ENCODE results near the gene PTGER3.
"Not testable (repeated sequence)": the region's sequence is repeated elsewhere in the genome, so short reads cannot be mapped to it uniquely, and the experiment has no call there.

The PTGER3 gene

GRCh38 chr1:71001624-71002023, 46.0 kb downstream of the PTGER3 start:
- no peak for DNase-seq

DNA sequence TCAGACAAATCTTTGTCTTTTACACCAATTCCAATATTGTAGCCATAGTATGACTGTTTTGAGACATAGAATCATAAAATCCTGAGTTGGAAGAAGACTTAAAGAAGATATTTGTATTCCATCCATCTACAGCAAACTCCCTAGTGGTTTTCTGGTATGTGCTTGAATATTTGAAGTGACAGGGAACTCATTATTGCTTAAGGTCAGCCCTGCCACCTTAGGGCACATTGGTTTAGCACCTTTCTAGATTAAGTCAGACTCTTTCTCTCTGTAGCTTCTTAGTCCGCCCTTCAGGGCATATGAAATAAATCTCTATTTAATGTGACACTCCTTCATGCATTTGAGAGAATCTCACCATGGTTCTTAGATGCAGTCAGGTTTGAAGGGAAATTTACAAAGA, 49.8 kb downstream of the PTGER3 start:
- DNase-seq: no peak

DNA sequence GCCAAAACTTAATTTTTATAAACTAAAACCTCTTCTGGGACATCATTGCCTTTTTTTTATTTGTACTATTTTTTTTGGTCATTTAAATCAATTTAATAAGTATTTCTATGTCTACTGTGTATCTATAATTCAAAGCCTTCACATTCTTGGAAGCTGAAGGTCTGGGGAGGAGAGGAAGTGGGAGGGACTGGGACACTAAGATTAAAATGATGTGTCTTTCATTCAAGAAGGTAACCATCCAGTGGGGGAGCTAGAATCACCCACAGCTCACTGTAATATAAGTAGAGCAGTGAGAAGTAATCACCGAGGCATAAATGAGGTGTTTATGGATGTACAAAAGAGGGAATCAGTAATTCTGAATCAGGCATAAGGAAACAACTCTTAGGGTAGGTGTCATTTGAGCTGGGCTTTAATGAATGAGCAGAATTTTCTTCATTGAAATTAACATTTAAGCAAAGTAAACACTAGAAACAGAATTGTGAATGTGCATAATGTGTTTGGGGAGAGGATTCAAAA, 52.8 kb downstream of the PTGER3 start:
- no peak for DNase-seq

- DNase-seq: no peak
Measured at GRCh38 chr1:70993798-70994197, 53.8 kb downstream of the PTGER3 start.

DNA sequence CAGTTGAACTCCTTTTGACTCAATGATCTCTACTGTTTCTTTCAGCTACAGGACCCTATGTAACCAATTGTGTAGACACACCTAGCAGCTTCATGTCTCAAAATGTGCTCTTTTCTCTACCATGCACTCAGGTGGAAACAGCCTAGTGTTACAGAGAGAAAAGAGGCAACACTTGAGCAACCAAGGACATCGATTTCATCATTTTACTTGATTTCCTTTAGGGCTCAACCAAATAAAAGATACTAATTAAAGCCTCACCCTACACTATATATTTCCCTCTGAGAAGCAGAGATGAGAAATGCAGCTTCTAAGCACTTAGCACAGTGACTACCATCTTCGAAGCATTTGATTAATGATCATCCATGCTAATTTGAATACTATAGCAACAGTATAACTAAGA, 55.1 kb downstream of the PTGER3 start:
- DNase-seq: no peak

GRCh38 chr1:70990469-70991253, 57.0 kb downstream of the PTGER3 start:
- no peak for DNase-seq

- no peak for DNase-seq
Measured at GRCh38 chr1:70987497-70987896, 60.1 kb downstream of the PTGER3 start.

DNA sequence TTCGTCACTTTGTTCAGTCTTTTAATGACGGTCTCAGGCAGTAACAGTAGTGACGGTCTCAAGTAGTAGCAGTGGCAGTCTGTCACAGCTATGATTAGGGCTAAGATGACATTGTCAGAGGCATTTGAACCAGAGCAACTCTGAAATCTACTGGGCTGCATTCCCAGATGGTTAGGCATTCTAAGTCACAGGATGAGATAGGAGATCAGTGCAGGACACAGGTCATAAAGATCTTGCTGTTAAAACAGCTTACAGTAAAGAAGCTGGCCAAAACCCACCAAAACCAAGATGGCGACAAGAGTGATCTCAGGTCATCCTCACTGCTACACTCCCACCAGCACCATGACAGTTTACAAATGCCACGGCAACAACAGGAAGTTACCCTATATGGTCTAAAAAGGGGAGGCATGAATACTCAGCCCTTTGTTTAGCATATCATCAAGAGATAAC, 61.8 kb downstream of the PTGER3 start:
- DNase-seq: not testable (repeated sequence)

GRCh38 chr1:70985278-70985677, 62.3 kb downstream of the PTGER3 start:
- DNase-seq: not testable (repeated sequence)

GRCh38 chr1:70980361-70980760, 67.3 kb downstream of the PTGER3 start:
- DNase-seq: no peak

DNA sequence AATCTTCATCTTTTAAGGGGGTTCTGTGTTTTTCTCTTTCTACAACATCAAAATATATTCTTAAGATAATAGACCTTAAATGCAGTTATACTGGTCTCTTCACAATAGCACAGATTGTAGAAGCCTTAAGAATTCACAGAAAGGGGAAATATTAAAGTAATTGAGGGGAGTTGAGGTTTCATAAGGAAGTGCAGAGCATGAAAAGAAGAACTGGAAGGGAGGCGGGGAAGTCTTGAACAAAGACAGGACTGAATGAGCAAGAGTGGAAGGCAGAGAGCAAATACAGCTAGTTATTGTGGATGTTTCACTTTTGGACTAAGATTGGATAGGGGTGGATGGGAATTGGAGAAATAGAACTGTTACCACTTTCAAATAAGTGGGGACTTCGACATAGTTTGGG, 67.7 kb downstream of the PTGER3 start:
- peak; percentile 6 for DNase-seq

DNA sequence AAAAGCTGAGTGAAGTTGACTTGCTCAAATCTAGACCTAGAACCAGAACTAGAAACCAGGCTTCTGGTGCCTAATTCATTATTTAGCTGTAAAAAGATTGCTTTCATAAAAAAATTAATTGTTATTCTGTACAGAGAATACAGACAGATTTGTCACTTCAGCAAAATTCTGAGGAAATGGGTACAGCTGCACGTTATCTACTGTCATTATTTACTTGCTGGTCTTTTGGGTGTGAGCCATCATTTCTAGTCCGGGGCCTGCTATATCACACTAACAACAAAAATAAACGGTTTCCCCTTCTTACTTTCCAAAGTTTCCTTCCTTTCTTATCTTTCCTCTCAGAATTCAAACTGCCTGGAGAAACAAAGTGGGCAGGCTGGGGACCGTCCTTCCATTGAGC, 68.3 kb downstream of the PTGER3 start:
- no peak for DNase-seq

DNA sequence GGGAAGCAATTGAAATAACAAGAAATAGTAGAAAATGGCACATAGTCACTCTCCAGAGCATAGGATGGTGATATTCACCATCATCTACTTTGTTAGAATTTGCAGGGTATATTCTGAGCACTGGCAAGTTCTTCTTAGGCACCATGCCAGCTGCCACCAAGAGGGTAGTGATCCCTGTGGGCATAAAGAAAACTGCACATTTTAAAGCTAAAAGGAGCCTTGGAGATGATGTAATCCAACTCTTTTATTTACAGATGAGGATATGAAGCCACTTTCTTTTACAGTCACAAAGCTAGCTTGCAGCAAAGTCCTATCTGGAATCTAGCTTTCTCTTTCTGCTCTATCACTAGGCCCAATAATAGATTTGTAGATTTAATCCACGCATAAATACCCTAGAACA, 69.0 kb downstream of the PTGER3 start:
- no peak for DNase-seq

GRCh38 chr1:70977575-70977974, 70.0 kb downstream of the PTGER3 start:
- DNase-seq: no peak

DNA sequence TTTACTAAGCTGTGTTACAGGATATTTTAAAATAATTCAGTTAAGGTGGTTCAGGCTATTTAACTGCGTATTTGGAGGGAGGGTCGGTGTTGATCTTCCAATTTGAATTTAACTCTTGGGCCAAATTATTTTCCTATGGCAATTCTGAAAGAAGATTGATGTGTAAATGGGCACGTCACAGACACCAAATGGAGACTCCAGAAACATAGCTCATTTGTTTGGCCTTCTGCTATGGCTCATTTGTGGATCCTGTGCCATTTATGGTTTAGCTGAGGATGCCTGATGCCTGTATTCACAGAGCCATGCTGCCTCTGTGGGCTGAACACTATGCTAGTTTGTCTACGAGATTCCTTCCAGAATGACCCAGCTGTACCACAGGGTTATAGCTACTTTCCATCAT, 70.6 kb downstream of the PTGER3 start:
- no peak for DNase-seq

DNA sequence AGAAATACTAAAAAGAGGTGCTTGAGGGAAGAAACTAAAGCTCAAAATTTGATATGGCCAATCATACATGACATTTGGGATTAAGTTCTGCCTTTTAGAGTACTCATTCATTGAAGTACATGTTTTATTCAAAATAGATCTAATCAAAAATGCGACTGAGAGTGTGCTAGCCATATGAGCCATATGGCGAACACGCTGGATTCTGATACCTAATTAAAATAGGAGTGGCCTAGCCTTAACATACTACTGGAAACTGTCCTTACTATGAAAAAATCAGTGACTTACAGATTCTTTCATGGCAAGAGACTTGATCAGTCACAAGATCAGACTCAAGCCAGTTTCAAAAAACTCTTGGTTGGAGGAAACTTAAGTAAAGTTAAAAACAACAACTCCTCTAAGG, 73.9 kb downstream of the PTGER3 start:
- no peak for DNase-seq

DNA sequence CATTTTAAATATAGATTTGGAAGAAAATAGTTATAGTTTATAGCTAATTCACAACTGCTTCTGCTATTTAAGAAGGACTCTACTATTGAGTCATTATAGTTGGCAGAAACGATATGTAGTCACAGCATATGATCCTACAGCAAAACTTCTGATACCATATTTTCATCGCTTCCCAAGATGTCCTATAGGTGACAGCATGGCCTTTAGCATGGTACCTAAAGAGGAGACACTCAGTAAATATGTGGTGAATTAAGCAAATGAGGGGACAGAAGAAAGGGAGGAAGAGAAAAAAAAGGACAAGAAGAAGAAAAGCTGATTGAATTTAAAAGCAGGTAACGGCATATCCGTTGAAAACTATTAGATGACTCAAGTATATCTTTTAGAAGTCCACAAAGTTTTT, 77.2 kb downstream of the PTGER3 start:
- DNase-seq: no peak

DNA sequence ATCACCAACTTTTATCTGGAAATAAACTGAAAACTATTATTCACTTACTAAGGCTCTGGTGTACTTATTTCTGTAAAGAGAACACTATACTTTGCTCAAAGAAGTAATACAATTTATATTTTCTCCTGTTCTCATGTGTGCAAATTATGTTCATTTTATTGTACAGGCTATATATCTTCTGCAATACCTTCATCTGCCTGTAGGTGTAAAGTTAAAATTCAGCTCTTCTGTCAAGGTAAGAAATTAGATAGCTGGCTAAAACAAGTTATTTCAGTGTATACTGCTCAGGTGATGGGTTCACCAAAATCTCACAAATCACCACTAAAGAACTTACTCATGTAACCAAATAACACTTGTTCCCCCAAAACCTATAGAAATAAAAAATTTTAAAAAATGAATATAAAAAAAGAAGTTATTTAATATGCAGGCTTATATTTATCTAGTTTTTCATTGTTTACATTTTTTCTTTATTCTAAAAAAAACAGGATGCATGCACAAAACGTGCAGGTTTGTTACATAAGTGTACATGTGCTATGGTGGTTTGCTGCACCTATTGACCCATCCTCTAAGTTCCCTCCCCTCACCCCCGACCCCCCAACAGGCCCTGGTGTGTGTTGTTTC, 81.5 kb downstream of the PTGER3 start:
- no peak for DNase-seq

- no peak for DNase-seq
Measured at GRCh38 chr1:70963374-70963773, 84.2 kb downstream of the PTGER3 start.

DNA sequence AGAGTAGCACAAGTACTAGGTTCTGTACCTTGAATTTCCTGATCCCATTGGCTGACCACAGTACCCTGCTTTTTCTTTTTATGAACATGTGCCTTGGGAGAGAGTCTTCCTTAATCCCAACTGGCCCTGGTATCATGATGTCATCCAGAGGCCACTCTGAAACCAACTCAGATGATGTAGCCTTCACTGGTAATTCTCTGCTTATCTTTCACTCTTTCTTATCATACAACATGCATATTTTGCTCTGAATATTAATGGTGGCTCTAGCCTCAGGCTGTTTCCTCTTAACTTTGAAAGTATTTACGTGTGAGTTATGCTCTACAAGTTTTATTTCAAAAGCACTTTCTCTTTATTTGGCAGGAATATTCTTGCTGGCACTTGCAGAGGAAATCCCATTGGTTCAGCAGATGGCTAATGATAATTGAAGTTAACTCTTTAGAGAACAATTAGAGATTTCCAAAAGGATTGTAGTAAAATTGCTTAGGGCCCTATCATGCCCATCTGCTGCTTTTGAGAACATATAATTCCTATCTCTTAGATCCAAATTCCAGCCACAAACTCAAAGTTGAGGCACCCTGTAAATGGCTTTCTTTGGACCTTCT, 86.1 kb downstream of the PTGER3 start:
- no peak for DNase-seq

DNA sequence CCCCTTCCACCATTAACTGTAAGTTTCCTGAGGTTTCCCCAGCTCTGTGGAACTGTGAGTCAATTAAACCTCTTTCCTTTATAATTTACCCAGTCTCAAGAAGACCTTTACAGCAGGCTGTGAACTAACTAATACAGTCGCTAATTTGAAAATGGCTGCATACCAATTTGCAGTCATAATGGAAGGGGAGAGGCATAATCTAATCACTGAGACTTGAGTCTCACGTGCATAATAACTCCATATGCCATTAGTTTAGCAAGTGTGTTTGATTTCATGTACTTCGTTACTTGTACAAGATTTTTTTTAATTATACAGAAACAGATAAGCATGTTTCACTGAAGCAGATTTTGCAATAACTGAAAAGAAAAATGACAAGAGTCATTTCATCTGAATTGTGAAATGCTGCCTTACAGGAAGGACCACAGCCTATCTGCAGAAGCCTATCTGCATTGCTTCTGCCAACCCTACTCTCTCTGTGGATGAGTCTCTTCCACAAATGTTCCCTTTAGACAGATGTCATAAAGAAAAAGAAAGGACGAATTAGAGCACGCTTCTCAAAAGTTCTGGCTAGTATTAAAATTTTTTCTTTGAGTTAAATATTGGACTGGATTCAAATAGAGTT, 99.1 kb downstream of the PTGER3 start:
- DNase-seq: no peak

GRCh38 chr1:70947835-70948234, 99.8 kb downstream of the PTGER3 start:
- DNase-seq: no peak

GRCh38 chr1:70945676-70946075, 101.9 kb downstream of the PTGER3 start:
- DNase-seq: no peak

DNA sequence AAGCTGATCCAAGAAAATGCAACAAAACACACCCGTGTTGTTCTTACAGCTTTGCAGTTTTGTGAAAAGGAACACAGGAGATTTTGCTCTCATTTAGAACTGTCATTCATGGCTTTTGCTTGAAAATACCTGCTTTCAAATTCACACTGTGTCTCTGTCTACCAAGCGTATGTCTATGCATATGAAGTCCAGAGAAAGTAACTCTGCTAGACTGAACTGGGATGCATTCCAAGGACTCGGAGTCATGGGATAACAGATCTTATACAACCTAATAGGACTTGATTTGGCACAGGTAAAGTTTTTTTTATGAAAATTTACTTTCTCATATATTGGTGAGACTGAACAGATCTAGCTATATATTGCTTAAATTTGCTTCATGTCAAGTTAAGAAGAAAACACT, 102.4 kb downstream of the PTGER3 start:
- DNase-seq: peak; percentile 0
